Measurements from ENCODE around the gene IL26. TPM values are rescaled to one million over a fixed set of nuclear protein-coding genes. Genes with fewer than 3 reads are reported as not detected.

Gene IL26
- total RNA-seq, 3 donors from 2014 or later (not counting 1 experiment from before 2014, with no cell fraction given): not detected

DNA sequence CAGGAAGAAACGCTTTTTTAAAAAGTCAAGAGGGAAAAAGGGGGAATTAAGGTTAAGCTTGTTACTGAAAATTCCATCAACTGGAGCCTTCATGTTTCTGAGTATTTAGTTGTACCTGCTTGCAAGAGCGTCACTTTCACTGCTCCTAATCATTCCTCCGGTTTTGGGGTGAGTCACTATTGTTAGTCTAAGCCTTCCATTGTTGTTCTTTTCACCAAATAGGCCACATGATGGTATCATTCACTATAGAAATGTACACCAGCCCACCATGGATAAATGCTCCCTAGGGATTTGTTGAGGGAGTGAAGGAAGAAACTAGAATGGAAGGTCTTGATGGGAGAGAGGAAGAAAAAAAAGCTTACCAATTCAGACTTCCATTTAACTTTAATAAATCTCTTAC lies 24.8 kb upstream of the IL26 start:
- H3K36me3 Mint-ChIP-seq: no peaks in the 10 kb centered on the region
- Histone ChIP-seq H3K27ac (ENCODE audit: low read length) (no peak overlapping the region), H3K36me3 (ENCODE audit: control insufficient read depth, insufficient read depth, low read length) (no peaks in the 10 kb centered on the region), H3K4me3 (ENCODE audit: low read length) (no peak overlapping the region), H3K9me3 (ENCODE audit: control insufficient read depth, insufficient read depth, low read length) (no peaks in the 10 kb centered on the region), H3K27me3 (ENCODE audit: control insufficient read depth, insufficient read depth, low read length) (no peaks in the 10 kb centered on the region), H3K4me1 (ENCODE audit: control insufficient read depth, insufficient read depth, low read length) (no peaks in the 10 kb centered on the region)
- no peak overlapping the region for H3K4me3 Mint-ChIP-seq
- intact Hi-C loops (cut with micrococcal nuclease): no loop called here
- WGBS (ENCODE audit: insufficient coverage): 97% methylated on average over 3 of the region's 3 CpGs
- H3K27me3 Mint-ChIP-seq (ENCODE audit: low read depth in 2 of 2): peaks cover 32 to 45% of the 10 kb centered on the region in 2 donors
- ATAC-seq (no peak), DNase-seq (no peak)
- H3K27ac Mint-ChIP-seq: no peak overlapping the region
- no peaks in the 10 kb centered on the region for H3K4me1 Mint-ChIP-seq
- TF ChIP-seq, protein P1, sequence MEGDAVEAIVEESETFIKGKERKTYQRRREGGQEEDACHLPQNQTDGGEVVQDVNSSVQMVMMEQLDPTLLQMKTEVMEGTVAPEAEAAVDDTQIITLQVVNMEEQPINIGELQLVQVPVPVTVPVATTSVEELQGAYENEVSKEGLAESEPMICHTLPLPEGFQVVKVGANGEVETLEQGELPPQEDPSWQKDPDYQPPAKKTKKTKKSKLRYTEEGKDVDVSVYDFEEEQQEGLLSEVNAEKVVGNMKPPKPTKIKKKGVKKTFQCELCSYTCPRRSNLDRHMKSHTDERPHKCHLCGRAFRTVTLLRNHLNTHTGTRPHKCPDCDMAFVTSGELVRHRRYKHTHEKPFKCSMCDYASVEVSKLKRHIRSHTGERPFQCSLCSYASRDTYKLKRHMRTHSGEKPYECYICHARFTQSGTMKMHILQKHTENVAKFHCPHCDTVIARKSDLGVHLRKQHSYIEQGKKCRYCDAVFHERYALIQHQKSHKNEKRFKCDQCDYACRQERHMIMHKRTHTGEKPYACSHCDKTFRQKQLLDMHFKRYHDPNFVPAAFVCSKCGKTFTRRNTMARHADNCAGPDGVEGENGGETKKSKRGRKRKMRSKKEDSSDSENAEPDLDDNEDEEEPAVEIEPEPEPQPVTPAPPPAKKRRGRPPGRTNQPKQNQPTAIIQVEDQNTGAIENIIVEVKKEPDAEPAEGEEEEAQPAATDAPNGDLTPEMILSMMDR (IDR thresholded peaks at IDR 0.05): no peak
- H3K9me3 Mint-ChIP-seq: no peaks in the 10 kb centered on the region

DNA sequence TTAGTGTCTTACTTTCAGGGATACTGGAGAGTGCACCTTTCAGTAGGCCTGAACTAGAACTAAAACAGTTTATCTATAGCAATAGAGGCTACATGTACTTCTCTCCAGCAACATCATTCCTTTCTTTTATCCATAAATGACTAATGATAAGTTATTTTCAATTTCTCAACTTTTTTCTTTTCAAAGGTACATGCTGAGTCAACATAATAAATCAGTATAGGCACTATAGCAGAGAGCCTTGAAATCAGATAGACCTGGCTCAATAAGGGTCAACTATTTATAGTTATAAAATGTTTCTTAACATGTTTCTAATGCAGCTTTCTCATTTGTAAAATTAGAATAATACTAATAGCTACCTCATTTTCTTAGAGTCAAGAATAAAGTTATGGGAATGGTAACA lies 22.2 kb upstream of the IL26 start:
- H3K9me3 ChIP-seq (ENCODE audit: control insufficient read depth, insufficient read depth, low read length): no peaks in the 10 kb centered on the region
- H3K27ac Mint-ChIP-seq: no peak overlapping the region
- no peaks in the 10 kb centered on the region for H3K9me3 Mint-ChIP-seq
- DNase-seq (no peak), ATAC-seq (no peak)
- H3K4me1 Mint-ChIP-seq: no peaks in the 10 kb centered on the region
- peaks cover 19 to 31% of the 10 kb centered on the region in 2 donors for H3K27me3 Mint-ChIP-seq (ENCODE audit: low read depth in 2 of 2)
- no peaks in the 10 kb centered on the region for H3K4me1 ChIP-seq (ENCODE audit: control insufficient read depth, insufficient read depth, low read length)
- no peak overlapping the region for H3K4me3 ChIP-seq (ENCODE audit: low read length)
- intact Hi-C loops (cut with micrococcal nuclease): no loop called here
- H3K36me3 ChIP-seq (ENCODE audit: control insufficient read depth, insufficient read depth, low read length): no peaks in the 10 kb centered on the region
- no peak overlapping the region for H3K27ac ChIP-seq (ENCODE audit: low read length)
- no peak overlapping the region for H3K4me3 Mint-ChIP-seq
- H3K27me3 ChIP-seq (ENCODE audit: control insufficient read depth, insufficient read depth, low read length): no peaks in the 10 kb centered on the region
- TF ChIP-seq, protein P1 (IDR thresholded peaks at IDR 0.05): no peak
- H3K36me3 Mint-ChIP-seq: no peaks in the 10 kb centered on the region

DNA sequence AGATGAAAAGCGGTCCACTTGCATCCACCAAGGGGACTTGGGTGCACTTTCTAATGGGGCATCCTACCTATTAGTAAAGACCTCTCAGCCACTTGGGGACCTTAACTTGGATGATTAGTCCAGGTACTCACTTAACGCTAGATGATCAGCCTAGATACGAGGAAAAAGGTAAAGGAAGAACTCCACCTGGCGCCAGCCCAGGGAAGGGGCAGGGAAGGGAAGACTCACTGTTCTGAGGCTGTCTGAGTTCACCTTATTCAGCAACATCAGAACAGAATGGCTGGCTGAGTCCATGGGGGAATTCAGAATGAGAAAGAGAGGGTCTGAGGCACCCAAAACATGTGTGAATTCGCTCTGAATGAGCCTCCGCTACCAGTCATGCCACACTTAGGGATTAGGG lies 20.7 kb upstream of the IL26 start:
- no peaks in the 10 kb centered on the region for H3K36me3 ChIP-seq (ENCODE audit: control insufficient read depth, insufficient read depth, low read length)
- intact Hi-C loops (cut with micrococcal nuclease): no loop called here
- H3K4me1 ChIP-seq (ENCODE audit: control insufficient read depth, insufficient read depth, low read length): peaks cover 2% of the 10 kb centered on the region
- H3K27me3 Mint-ChIP-seq (ENCODE audit: low read depth in 2 of 2): peaks cover 12 to 19% of the 10 kb centered on the region in 2 donors
- no peak overlapping the region for H3K27ac ChIP-seq (ENCODE audit: low read length)
- no peak for DNase-seq
- no peaks in the 10 kb centered on the region for H3K9me3 Mint-ChIP-seq
- H3K27me3 ChIP-seq (ENCODE audit: control insufficient read depth, insufficient read depth, low read length): no peaks in the 10 kb centered on the region
- no peak overlapping the region for H3K4me3 Mint-ChIP-seq
- TF ChIP-seq, protein P1 (IDR thresholded peaks at IDR 0.05): no peak
- WGBS (ENCODE audit: insufficient coverage): 96% methylated on average over 6 of the region's 6 CpGs
- H3K9me3 ChIP-seq (ENCODE audit: control insufficient read depth, insufficient read depth, low read length): no peaks in the 10 kb centered on the region
- peaks cover 1 to 2% of the 10 kb centered on the region in 2 donors for H3K4me1 Mint-ChIP-seq
- no peaks in the 10 kb centered on the region for H3K36me3 Mint-ChIP-seq
- no peak for ATAC-seq
- H3K27ac Mint-ChIP-seq: no peak overlapping the region
- H3K4me3 ChIP-seq (ENCODE audit: low read length): no peak overlapping the region

DNA sequence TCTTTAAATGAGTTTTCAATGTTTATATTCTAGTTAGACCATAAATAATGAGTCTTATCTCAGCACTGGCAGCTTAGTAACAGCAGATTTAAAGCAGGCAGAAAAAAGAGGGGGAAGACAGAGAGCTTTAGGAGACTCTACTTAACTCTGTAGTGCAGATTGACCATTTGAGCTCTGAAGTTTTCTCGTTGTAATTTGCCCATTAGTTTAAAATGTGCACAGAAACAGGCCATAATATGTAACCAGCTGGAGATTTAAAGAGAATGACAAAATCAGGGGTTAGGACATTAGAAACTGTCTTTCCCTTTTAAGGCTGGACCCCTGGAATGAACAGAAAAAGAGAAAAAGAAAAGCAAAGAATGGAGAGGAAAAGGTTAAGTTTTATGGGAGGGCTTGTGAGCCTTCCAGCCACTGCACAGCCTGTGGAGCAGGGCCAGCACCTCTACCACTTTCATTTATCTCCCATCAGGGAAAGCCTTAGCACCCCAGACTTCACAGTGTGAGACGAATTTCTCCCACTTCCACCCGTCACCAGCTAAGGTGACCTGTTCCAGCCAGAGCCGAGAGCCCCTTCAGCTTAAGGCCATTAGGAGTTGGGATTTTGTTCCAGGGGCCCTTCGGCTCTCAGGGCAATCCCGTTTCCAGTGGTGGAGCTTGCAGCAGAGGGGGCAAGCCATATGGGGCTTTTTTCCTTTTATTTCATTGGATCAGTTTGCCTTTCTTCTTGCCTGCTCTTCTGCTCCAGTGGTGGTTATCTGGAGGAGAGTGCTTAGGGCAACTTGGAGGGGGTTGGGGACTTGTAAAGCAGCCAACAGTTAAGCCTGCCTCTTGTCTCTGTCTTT lies 19.8 kb upstream of the IL26 start:
- intact Hi-C loops (cut with micrococcal nuclease): no loop called here
- H3K4me3 Mint-ChIP-seq: no peak overlapping the region
- ATAC-seq: no peak
- no peaks in the 10 kb centered on the region for H3K9me3 Mint-ChIP-seq
- Histone ChIP-seq H3K4me3 (ENCODE audit: low read length) (no peak overlapping the region), H3K36me3 (ENCODE audit: control insufficient read depth, insufficient read depth, low read length) (no peaks in the 10 kb centered on the region), H3K9me3 (ENCODE audit: control insufficient read depth, insufficient read depth, low read length) (no peaks in the 10 kb centered on the region), H3K27me3 (ENCODE audit: control insufficient read depth, insufficient read depth, low read length) (no peaks in the 10 kb centered on the region), H3K27ac (ENCODE audit: low read length) (no peak overlapping the region), H3K4me1 (ENCODE audit: control insufficient read depth, insufficient read depth, low read length) (peaks cover 12% of the 10 kb centered on the region)
- no peak for DNase-seq
- WGBS (ENCODE audit: insufficient coverage): 79% methylated on average over 6 of the region's 6 CpGs
- H3K27me3 Mint-ChIP-seq (ENCODE audit: low read depth in 2 of 2): peaks cover 10 to 11% of the 10 kb centered on the region in 2 donors
- H3K36me3 Mint-ChIP-seq: no peaks in the 10 kb centered on the region
- H3K4me1 Mint-ChIP-seq: peaks cover 11% of the 10 kb centered on the region in 2 donors
- TF ChIP-seq, protein P1 (IDR thresholded peaks at IDR 0.05): no peak
- H3K27ac Mint-ChIP-seq: no peak overlapping the region

Measured in natural killer cell (primary cell).